H1 (cell line): ENCODE data around the gene TM4SF18. TPM values are rescaled to one million over a fixed set of nuclear protein-coding genes. Genes with fewer than 3 reads are reported as not detected.

Experiments
- KDM1A ChIP-seq: fragments of 200-600, 300-600 bp; sonication (generic); IDR thresholded peaks from 2 replicates; pipeline ENCODE4 v1.7.1; 2016; ENCODE audit warnings: mild to moderate bottlenecking, low read length, borderline replicate concordance
- polyA plus RNA-seq, 7 experiments: library from polyadenylated mRNA; depleted of rRNA in 3 of 7; stranded (reverse) in 5 of 7; unstranded in 2 of 7; fragments of >200 nt in 5 of 7; fragments of 200-250 nt in 2 of 7; gene quantifications; 1 replicate in 5 of 7; 2 replicates in 1 of 7; 4 replicates in 1 of 7; pipeline versions ENCODE4 v1.2.1 to v1.2.3, GENCODE V29; 2011 to 2013; ENCODE audit warnings: missing spikeins in 2 of 7, mixed read lengths in 2 of 7
- total RNA-seq: library from RNA; stranded (reverse); fragmentation: NEBNext Ultra II Directional; extraction: Animal tissue kit (Norgen Biotek cat#: 25700); gene quantifications from 2 replicates; pipeline ENCODE4 v1.2.1, GENCODE V29; 2021

The TM4SF18 gene
- total and polyA plus RNA-seq, 2 of the 8 experiments (the other 6 are each of a cell fraction or from before 2014, with no cell fraction given) = 2.9 to 13.6 TPM

DNA sequence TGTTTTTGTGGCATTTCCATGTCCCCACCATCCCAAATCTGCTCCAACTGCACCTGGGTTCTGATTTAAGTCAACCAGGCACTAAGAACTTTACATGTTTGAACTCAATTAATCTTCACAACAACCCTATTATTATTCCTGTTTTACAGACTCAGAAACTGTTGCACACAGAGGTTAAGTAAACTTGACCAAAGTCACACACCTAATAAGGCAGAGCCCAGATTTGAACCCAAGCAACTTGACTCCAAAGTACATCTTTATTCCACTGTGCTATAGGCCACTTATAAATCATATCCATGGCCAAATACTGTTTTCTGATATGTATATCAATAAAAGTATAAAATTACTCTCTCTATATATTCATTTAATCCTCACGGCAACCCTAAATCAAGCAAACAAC, 16.4 kb downstream of the TM4SF18 start (continued):
- no peak for TF ChIP-seq KDM1A
- TF ChIP-seq, all 59 proteins: peak for 0
